Stimulated activated naive B cell treated with anti-CD40 and anti-IgM and Interleukin-4, amounts not matched to agents 10 μg/mL and 1 μg/mL and 100 μg/mL, for 72 hours (primary cell): ENCODE results near the gene TMEM245.

Experiments
- ATAC-seq, 2 donors: fragments of 150-1000 bp; cut with Tn5 transposase; replicated peaks; 2 replicates each; pipeline ENCODE4 v1.10.0; 2021; ENCODE audit warnings: moderate library complexity in 1 of 2
- DNase-seq: peaks from one replicate; pipeline ENCODE4 v3.0.0; 2021
- H3K27ac Mint-ChIP-seq: one replicate; pipeline ENCODE4 v1.8.0; 2022; ENCODE audit warnings: mild to moderate bottlenecking, mixed read lengths
- H3K27me3 Mint-ChIP-seq, 2 donors: one replicate each; pipeline ENCODE4 v1.8.0; 2022; ENCODE audit warnings: mixed read lengths in 2 of 2
- H3K36me3 Mint-ChIP-seq, 2 donors: one replicate each; pipeline ENCODE4 v1.8.0; 2022; ENCODE audit warnings: mixed read lengths in 2 of 2, mild to moderate bottlenecking in 1 of 2
- H3K4me1 Mint-ChIP-seq, 2 donors: one replicate each; pipeline ENCODE4 v1.8.0; 2022; ENCODE audit warnings: mixed read lengths in 2 of 2, mild to moderate bottlenecking in 1 of 2
- H3K4me3 Mint-ChIP-seq, 2 donors: one replicate each; pipeline ENCODE4 v1.8.0; 2022; ENCODE audit warnings: mild to moderate bottlenecking in 2 of 2, mixed read lengths in 2 of 2, moderate library complexity in 1 of 2
- H3K9me3 Mint-ChIP-seq, 2 donors: one replicate each; pipeline ENCODE4 v1.8.0; 2022; ENCODE audit warnings: mixed read lengths in 2 of 2, mild to moderate bottlenecking in 1 of 2

The TMEM245 gene

DNA sequence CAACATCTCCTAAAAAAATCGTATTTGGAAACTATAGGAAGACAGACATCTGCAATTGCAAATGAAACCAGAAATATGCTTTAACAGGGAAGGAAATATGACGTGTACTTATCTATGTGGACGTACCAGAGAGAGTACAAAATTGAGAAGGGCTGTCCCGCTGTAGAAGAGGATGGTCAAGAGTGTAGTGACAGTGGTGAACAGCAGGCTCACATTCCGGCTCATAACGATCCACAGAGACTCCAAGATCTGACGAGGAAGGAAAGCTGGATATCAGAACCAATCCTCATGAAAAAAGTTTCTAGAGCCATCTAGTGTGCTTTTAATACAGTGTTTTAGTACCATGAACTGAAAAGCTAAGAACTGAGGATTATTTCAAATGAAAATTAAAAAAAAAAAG, 69.3 kb downstream of the TMEM245 start:
- no peaks in the 10 kb centered on the region for H3K9me3 Mint-ChIP-seq
- no peak for DNase-seq

DNA sequence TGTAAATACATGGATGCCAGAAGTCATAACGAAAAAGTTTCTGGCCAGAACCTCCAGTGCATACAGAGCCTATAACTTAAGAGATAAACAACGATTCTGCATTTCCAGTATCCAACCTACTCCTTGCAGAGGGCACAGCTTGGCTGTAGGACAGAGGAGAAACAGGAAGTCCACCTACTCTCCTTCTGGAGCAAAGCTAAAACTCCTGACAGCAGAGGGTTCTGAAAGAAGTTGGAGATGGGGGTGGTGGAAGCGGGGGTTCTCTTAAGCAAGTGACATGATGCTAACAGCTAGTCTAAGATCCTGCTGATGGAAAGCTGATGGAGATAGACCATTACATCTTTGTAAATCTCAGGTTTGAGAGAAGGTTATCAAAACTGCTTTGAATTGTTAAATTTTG, 70.9 kb downstream of the TMEM245 start:
- no peaks in the 10 kb centered on the region for H3K4me1 Mint-ChIP-seq
- DNase-seq (no peak), ATAC-seq (no peak)
- H3K4me3 Mint-ChIP-seq: no peak overlapping the region
- peaks cover 0 to 3% of the 10 kb centered on the region in 2 donors for H3K9me3 Mint-ChIP-seq
- H3K27ac Mint-ChIP-seq: no peak overlapping the region
- H3K27me3 Mint-ChIP-seq: no peaks in the 10 kb centered on the region
- peaks cover 38 to 72% of the 10 kb centered on the region in 2 donors for H3K36me3 Mint-ChIP-seq

More for the DNA sequence above, 69.3 kb downstream of the TMEM245 start:
- H3K27ac Mint-ChIP-seq: no peak overlapping the region
- no peaks in the 10 kb centered on the region for H3K27me3 Mint-ChIP-seq
- H3K36me3 Mint-ChIP-seq: peaks cover 36 to 70% of the 10 kb centered on the region in 2 donors
- H3K4me1 Mint-ChIP-seq: no peaks in the 10 kb centered on the region
- H3K4me3 Mint-ChIP-seq: no peak overlapping the region
- ATAC-seq: no peak

DNA sequence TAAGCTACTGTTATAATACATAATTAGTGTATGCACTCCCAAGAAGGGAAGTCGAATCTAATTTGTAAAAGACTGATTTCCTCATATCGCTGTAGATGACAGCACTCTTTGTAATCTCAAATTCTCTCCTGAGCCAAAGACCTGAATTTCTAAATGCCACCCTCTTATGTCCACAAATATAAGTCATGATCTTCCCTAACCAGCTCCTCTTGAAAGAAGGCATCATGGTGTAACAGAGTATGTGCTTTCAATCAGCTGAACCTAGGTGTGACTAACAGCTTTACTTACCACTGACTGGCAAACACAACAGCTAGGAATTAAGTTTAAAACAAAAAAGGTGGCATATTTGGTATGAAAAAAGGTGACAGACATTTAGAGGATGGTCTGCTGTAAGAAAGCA, 72.5 kb downstream of the TMEM245 start:
- DNase-seq (no peak), ATAC-seq (no peak)
- Mint-ChIP-seq H3K9me3 (peaks cover 4 to 5% of the 10 kb centered on the region in 2 donors), H3K4me3 (no peak overlapping the region), H3K27ac (no peak overlapping the region), H3K36me3 (peaks cover 42 to 74% of the 10 kb centered on the region in 2 donors), H3K27me3 (no peaks in the 10 kb centered on the region), H3K4me1 (no peaks in the 10 kb centered on the region)

DNA sequence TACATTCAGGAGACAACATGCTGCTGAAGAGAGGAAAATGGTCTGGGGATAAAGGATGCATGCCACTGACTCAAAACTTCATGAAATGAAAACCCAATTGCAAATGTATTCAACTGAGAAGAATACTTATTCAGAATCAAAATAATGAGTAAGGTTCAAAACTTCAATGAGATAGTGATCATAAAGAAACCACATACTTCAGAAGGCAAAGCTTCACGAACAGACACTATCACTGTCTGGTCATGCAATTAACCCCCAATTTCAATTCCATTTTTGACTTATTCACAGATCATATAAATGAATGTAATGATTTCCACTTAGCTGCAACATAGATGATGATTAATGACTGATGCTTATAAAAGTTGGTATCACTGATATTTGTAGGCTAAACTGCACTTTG, 73.4 kb downstream of the TMEM245 start:
- ATAC-seq (no peak), DNase-seq (no peak)
- Mint-ChIP-seq H3K27ac (no peak overlapping the region), H3K27me3 (no peaks in the 10 kb centered on the region), H3K9me3 (peaks cover 4 to 5% of the 10 kb centered on the region in 2 donors), H3K36me3 (peaks cover 41 to 66% of the 10 kb centered on the region in 2 donors), H3K4me3 (no peak overlapping the region), H3K4me1 (no peaks in the 10 kb centered on the region)

DNA sequence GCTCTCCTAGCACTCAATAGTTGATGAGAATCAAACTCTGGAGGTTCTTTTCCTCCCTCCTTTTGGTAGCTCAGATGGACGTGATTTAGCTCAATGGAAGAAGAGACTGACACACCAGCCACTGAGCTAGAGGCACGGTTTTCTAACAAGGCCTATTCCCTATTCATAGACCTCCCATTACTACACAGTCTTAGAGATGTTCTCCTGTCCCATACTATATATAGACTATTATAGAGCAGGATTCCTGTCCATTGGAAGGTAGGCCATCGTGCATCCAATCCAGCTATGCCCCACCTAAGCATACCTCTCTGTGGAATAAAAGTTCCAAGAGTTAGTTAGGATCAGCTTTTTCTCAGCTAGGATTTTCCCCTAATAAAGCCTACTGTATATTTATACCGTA, 76.2 kb downstream of the TMEM245 start:
- H3K9me3 Mint-ChIP-seq: peaks cover 4 to 5% of the 10 kb centered on the region in 2 donors
- no peaks in the 10 kb centered on the region for H3K27me3 Mint-ChIP-seq
- peaks cover 41 to 65% of the 10 kb centered on the region in 2 donors for H3K36me3 Mint-ChIP-seq
- H3K4me1 Mint-ChIP-seq: no peaks in the 10 kb centered on the region
- ATAC-seq (no peak), DNase-seq (no peak)
- H3K27ac Mint-ChIP-seq: no peak overlapping the region
- no peak overlapping the region for H3K4me3 Mint-ChIP-seq

DNA sequence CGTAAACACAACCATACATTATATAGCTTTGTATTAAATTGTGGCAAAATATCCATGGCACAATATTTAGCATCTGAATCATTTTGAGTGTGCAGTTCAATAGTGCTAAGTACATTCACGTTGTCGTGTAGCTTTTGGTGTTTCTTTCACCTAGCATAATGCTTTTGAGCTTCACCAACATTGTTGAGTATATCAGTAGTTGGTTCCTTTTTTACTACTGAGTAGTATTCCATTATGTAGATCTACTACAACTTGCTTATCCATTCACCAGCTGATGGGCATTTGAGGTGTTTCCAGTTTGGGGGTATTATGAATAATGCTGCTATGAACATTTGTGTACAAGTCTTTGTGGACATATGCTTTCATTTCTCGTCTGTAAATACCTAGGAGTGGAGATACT, 79.2 kb downstream of the TMEM245 start:
- no peak overlapping the region for H3K4me3 Mint-ChIP-seq
- H3K4me1 Mint-ChIP-seq: no peaks in the 10 kb centered on the region
- H3K36me3 Mint-ChIP-seq: peaks cover 45 to 62% of the 10 kb centered on the region in 2 donors
- no peaks in the 10 kb centered on the region for H3K27me3 Mint-ChIP-seq
- ATAC-seq: no peak
- DNase-seq: no peak
- H3K27ac Mint-ChIP-seq: peak overlapping the region; percentile 43
- peaks cover 4 to 5% of the 10 kb centered on the region in 2 donors for H3K9me3 Mint-ChIP-seq

DNA sequence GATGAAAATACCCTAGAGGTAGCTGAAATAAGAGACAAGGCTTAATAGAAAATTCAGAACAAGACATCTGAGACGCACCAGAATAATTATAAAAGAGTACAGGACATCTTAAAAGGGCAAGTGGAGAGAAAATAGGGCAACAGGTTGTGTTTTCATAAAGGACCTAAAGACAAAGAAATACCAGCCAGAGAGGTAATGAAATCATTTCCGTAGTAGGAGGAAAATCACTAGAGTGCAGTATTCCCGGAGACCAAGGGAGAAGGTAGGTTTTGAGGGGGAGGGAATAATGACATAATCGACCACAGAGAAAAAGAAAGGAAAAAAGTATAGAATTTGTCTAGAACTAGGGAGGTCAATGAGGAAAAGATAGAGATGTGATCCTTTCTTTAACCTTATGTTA, 80.2 kb downstream of the TMEM245 start:
- Mint-ChIP-seq H3K4me3 (no peak overlapping the region), H3K27me3 (no peaks in the 10 kb centered on the region), H3K9me3 (peaks cover 4 to 5% of the 10 kb centered on the region in 2 donors), H3K27ac (no peak overlapping the region), H3K4me1 (no peaks in the 10 kb centered on the region), H3K36me3 (peaks cover 38 to 54% of the 10 kb centered on the region in 2 donors)
- DNase-seq (no peak), ATAC-seq (no peak)

DNA sequence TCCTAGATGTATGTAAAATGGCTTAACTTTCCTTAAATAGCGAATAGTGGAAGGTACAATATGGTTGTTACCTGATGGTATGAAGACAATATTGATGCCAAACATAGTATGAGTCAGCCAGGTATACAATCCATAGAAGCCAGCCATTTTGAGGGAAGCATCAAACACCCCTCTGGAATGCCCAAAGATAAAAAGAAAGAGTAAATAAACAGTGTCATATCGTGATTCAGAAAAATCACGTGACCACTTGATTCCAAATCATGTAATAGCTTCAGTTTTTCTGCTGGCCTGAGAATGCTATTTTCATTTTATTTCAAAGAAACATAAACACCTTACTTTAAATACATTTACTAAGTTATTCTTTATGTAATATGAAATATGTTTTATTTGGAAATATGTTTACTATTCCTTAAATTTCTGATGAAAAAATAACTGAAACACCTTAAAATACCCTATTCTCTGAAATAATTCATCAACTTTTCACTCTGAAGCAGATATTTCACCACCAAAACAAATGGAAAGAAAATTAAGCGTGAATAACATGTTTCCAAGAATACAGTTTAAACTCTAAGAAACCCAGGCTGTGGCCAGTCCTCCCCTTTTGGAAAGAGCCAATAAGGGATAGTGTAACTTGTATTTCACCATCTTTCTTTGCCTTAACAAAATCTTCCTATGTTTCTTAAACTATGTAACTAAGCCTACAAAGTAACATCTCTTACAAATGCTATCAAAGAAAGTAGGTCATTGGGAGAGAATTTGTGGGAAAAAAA, 81.6 kb downstream of the TMEM245 start:
- H3K9me3 Mint-ChIP-seq: peaks cover 0 to 2% of the 10 kb centered on the region in 2 donors
- no peaks in the 10 kb centered on the region for H3K4me1 Mint-ChIP-seq
- H3K36me3 Mint-ChIP-seq: peaks cover 34 to 46% of the 10 kb centered on the region in 2 donors
- no peak overlapping the region for H3K27ac Mint-ChIP-seq
- no peaks in the 10 kb centered on the region for H3K27me3 Mint-ChIP-seq
- H3K4me3 Mint-ChIP-seq: no peak overlapping the region
- no peak for ATAC-seq
- no peak for DNase-seq

DNA sequence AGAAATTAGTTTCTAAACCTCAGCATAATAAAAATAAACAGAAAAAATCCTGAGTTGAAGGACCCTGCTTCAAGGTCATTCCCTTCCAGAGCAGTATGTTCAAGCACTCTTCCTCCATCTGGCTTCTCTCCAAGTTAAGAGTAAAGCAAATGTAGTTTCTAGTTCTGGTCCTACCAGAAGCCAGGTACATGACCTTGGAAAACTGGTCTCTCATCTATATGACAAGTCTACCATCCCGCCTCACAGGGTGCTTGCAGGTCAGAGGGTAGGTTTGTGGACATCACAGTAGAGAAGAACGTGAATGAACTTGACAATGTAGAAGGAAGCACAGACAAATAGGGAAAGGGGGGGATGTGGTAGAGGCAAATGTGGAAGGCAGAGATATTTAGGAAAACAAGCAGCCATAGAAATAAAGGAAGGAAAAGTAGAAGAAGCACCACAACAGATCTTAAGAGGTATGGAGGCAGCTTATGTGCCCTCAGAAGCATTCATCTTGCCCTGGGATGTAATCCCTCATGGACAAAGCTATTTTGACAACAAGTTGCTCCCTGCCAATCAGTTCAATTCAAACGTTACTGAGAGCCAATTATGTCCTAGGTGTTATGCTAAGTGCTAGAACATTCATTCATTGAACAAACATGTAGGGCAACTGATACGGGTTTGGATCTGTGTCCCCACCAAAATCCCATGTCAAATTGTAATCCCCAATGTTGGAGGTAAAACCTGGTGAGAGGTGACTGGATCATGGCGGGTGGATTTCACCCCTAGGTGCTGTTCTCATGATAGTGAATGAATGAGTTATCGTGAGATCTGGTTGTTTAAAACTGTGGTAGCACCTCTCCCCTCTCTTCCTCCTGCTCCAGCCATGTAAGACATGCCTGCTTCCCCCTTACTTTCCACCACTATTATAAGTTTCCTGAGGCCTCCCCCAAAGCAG, 82.7 kb downstream of the TMEM245 start:
- no peak for DNase-seq
- Mint-ChIP-seq H3K27me3 (no peaks in the 10 kb centered on the region), H3K4me3 (no peak overlapping the region), H3K4me1 (no peaks in the 10 kb centered on the region), H3K9me3 (no peaks in the 10 kb centered on the region), H3K36me3 (peaks cover 32 to 42% of the 10 kb centered on the region in 2 donors), H3K27ac (no peak overlapping the region)
- ATAC-seq: no peak

DNA sequence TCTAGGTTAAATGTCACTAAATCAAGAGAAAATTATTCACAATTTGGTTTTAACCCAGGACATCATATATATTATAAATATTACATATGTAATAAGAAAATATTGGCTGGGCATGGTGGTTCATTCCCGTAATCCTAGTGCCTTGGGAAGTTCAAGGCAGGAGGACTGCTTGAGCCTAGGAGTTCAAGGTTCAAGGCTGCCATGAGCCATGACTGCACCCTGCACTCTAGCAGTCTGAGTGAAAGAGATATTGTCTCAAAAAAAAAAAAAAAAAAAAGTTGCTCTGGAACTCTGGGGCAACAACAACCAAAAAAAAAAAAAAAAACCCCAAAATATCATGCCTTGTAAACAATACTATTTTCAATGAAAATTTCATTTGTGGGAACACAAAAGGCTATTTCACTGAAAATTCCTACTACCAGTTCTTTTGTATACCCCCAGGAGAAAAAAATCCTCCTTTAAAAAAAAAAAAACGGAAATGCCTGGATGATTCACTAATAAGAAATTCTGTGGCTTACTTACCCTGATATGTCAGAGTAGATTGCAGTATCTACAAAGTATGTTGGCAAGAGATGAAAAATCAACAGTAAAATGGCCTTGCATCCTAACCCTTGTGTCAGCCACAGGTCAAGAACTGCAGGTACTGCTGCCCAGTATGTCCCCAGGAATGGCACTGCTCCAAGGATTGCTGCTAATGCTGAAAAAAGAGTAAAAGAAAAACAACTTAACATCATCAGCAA, 83.9 kb downstream of the TMEM245 start:
- ATAC-seq: no peak
- no peak for DNase-seq
- H3K27me3 Mint-ChIP-seq: no peaks in the 10 kb centered on the region
- H3K4me3 Mint-ChIP-seq: no peak overlapping the region
- H3K9me3 Mint-ChIP-seq: no peaks in the 10 kb centered on the region
- H3K36me3 Mint-ChIP-seq: peaks cover 31 to 40% of the 10 kb centered on the region in 2 donors
- H3K27ac Mint-ChIP-seq: no peak overlapping the region
- H3K4me1 Mint-ChIP-seq: no peaks in the 10 kb centered on the region

DNA sequence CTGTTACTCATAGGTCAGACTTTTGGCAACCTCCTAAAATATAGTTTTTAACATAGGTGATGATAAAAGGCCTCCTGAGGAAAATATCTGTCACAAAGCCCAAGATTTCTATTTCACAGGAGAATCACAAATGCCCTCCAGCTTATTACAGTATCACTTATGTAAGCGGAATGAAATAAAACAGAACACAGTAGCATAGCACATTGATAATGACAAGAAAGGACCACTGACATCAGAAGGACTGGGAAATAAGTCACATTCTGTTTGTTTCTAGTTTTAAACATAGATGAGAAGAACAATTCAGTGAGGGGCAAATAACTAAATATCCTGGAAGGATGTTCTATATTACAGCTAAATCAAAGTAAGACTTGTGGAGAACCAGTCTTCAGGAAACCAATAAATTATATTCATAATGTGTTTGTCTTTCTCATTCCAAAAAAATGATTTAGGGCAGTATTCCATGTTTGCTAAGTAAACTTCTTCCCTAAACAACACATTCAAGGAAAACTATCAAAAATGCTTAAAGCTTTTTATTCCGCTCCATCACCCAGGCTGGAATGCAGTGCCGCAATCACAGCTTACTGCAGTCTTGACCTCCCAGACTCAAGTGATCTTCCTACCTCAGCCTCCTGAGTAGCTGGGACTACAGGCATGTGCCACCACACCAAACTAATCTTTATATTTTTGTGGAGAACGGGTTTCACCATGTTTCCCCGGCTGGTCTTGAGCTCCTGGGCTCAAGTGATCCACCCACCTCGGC, 85.6 kb downstream of the TMEM245 start:
- Mint-ChIP-seq H3K9me3 (no peaks in the 10 kb centered on the region), H3K4me3 (no peak overlapping the region), H3K4me1 (no peaks in the 10 kb centered on the region), H3K27me3 (no peaks in the 10 kb centered on the region), H3K36me3 (peaks cover 26 to 30% of the 10 kb centered on the region in 2 donors), H3K27ac (no peak overlapping the region)
- no peak for ATAC-seq
- DNase-seq: no peak

DNA sequence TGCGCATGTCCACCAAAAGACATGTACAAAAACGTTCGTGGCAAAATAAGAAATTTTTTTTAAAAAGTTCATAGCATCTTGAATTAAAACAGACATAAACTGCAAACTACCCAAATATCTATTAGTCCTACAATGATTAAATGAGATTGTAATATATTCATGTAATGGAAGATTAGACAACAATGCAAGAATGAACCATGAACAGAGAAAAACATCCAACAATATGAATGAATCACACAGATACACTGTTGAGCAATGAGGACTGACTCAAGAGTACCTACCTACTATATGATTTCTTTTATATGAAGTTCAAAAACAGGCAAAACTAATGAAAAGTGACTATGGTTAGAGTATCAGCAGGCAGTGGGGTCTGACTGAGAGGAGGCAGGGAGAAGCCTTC, 88.5 kb downstream of the TMEM245 start:
- H3K4me3 Mint-ChIP-seq: no peak overlapping the region
- ATAC-seq: no peak
- peaks cover 0 to 1% of the 10 kb centered on the region in 2 donors for H3K4me1 Mint-ChIP-seq
- no peak overlapping the region for H3K27ac Mint-ChIP-seq
- H3K27me3 Mint-ChIP-seq: no peaks in the 10 kb centered on the region
- peaks cover 31 to 32% of the 10 kb centered on the region in 2 donors for H3K36me3 Mint-ChIP-seq
- no peaks in the 10 kb centered on the region for H3K9me3 Mint-ChIP-seq
- DNase-seq: no peak

DNA sequence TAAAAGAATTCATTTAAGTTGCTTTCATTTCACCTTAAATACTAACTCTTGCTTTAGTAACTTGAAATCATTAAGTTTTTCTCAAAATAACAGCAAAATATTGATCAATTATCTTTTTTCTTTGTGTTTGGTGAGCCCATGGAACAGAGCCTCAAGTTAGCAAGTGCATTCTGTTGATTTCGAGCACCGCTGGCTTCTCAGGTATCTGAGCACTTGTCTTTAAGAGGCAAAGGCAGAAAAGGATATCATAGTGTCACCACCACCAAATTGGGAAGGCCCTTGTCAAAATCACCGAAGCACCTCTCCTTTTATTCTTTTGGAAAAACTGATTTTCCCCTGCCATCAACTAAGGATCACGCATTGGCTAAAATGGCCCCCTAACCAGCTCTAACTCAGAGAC, 89.3 kb downstream of the TMEM245 start:
- Mint-ChIP-seq H3K27me3 (no peaks in the 10 kb centered on the region), H3K4me3 (no peak overlapping the region), H3K27ac (no peak overlapping the region), H3K4me1 (peaks cover 0 to 3% of the 10 kb centered on the region in 2 donors), H3K9me3 (no peaks in the 10 kb centered on the region), H3K36me3 (peaks cover 27 to 33% of the 10 kb centered on the region in 2 donors)
- no peak for ATAC-seq
- no peak for DNase-seq
